GM18519 (cell line): ENCODE data around the gene TMEFF1.
A peak's percentile ranks its signal among the peaks of the same experiment; 100 is the strongest.
"Not testable (repeated sequence)": the region's sequence is repeated elsewhere in the genome, so short reads cannot be mapped to it uniquely, and the experiment has no call there.

Experiments used
- ATAC-seq: cut with Tn5 transposase; IDR thresholded peaks from one replicate; pipeline ENCODE4 v1.9.1; 2021; ENCODE audit warnings: mild to moderate bottlenecking, moderate library complexity; ENCODE audit not compliant: unreplicated experiment, low FRiP score

The TMEFF1 gene

DNA sequence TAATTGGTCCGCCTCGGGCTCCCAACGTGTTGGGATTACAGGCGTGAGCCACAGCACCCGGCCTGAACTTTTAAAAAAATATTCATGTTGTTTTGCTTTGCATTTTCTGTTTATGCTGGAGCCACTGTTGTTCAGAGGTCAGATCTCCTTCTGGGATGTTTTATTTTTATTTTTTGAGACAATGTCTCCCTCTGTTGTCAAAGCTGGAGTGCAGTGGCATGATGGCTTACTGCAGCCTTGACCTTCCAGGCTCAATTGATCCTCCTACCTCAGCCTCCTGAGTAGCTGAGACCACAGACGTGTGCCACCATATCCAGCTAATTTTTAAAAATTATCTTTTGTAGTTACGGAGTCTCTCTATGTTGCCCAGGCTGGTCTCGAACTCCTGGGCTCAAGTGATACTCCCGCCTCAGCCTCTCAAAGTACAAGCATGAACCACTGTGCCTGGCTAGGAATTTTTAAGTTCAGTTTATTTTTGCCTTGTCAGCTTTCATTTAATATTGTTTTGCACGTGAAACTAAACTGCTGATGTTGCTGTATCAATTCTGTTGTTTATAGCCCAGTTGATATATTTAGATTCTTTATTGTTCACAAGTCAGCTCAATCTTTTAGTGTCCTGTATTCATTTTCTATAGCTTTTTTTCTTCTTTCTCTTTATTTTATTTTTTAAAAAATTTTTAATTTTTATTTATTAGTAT, 13.7 kb downstream of the TMEFF1 start:
- no peak for ATAC-seq

GRCh38 chr9:100488177-100488576, 15.2 kb downstream of the TMEFF1 start:
- no peak for ATAC-seq

GRCh38 chr9:100489836-100490235, 16.9 kb downstream of the TMEFF1 start:
- no peak for ATAC-seq

- ATAC-seq = no peak
Measured at GRCh38 chr9:100492952-100493351, 20.0 kb downstream of the TMEFF1 start.

DNA sequence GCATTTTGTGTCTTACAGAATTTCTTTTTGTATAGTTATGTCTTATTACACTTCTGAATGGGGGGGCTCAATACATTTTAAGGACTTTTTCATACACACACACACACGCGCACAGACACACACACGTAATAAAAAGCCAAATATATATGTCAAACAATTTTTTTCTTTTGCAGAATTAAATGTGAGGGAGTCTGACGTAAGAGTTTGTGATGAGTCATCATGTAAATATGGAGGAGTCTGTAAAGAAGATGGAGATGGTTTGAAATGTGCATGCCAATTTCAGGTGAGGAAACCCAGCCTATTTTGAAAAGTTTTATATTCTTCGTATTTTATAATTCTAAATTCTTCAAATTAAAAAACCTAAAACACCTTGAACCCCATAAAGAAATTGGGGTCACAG, 25.6 kb downstream of the TMEFF1 start:
- ATAC-seq = no peak

DNA sequence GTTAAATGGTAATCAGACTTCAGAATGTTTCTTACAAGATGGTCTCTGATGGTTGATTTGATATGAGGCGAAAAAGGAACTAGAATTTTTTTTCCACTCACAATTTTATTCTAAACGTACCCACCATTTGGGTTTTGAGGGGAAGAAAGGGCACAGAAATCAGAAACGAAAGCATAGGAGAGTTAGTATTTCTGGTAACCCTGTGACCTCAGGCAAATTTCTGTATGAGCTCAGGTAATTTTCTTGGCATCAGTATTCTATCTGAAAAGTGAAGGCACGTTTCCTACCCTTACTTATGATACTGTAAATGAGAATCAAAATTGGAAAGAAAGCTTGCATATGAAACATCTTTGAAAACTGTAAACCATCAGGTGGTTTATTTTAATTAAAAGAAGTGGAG, 26.5 kb downstream of the TMEFF1 start:
- no peak for ATAC-seq

DNA sequence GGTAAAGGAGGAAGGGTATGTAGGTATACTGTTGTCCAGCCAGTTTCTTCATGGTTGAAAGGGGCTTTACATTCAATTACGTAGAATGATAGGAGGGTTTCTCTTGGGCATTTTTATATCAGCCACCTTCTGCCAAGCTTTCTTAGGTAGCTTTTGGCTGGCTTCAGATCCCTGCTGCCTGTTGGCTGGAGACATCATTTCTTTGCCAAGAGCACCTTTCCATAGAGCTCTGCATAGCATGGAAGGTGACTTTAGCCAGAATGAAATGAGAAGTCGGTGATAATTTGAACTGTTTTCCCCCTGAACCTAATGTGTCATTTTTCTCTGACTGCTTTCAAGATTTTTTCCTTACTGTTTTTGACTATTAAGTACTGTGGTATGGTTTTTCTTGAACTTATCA, 26.9 kb downstream of the TMEFF1 start:
- no peak for ATAC-seq

DNA sequence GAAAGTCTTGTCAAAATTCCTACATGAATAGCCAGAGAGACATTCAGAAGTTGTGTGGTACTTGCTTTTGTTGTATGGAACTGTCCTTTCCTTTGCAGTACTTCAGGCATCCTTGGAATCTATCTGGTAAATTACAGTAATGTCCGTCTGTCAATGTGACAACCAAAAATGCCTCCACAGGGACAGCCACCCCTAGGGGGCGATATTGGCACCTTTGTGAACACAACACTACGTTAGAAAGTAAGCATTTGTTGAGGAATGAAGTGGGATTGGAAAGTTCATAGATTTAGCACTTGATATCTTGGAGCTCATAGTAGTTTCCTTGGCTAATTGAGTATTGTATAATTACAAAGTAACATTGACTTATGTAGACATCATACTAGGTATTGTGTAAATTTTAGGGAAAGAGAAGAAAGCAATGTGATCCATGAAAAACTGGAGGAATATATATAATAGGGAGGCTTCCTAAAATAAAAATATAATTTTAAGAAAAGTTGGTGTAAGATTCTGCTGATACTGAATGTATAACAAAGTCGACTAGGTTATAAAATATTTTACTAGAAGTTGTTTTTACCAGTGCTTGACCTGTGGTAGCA, 32.7 kb downstream of the TMEFF1 start:
- ATAC-seq = peak; percentile 70

DNA sequence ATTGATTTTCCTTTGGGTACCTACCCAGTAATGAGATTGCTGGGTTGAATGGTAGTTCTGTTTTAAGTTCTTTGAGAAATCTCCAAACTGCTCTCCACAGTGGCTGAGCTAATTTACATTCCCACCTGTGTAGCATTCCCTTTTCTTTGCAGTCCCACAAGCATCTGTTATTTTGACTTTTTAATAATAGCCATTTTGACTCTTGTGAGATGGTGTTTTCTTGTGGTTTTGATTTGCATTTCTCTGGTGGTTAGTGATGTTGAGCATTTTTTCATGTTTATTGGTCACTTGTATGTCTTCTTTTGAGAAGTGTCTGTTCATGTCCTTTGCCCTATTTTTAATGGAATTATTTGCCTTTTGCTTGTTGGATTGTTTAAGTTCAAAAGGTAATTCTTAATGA, 34.4 kb downstream of the TMEFF1 start:
- ATAC-seq = not testable (repeated sequence)

DNA sequence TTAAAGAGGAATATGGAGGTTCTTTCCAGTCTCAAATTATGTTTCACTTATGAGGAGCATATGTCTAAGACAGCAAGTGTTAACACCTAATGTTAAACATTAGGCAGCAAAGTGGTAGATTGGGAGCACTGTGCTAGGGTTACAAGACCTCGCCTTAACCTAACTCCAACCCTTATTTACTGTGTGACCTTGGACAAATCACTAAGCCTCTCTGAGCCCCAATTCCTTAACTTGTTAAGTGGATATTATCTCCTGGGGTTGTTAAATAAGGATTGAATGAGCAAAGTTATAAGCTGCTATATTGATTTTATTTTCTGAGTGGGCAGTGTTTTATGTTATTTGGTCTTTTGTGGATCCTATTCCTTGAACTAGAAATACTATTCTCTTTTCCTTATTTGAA, 38.3 kb downstream of the TMEFF1 start:
- no peak for ATAC-seq

- ATAC-seq = no peak
Measured at GRCh38 chr9:100515578-100516494, 42.9 kb downstream of the TMEFF1 start.

DNA sequence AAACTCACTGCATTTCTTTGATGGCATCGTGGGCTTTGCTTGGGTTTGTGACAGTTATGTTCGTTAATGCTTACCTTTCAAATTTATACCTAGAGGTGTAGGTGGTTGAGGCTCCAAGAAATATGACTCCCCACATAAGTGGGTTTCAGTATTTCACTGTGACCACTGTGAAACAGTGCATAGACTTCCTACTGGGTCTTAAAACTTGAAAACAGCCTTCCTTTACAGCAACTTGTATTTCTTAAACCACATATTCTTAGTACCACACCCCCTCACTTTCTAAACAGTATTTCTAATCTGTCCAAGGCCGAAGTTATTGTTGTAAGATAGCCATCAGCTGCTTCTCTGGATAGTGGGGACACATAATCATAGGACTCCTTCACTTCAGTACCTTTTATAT, 48.3 kb downstream of the TMEFF1 start:
- ATAC-seq = no peak

DNA sequence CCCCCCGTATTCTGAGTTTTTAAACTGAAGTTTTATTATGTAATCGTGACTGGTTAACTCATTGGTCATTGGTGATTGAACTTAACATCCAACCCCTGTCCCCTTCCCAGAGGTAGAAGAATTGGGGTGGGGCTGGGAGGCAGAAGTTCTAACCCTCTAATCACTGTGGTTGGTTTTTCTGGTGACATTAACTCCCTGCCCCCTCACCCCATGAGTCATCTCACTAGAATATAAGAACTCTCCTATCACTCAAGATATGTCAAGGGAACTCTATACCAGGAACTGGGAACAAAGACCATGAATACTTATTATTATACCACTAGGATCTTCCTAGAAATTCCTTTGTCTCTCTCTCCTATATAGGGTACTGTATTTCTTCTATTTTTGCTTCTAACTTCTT, 52.6 kb downstream of the TMEFF1 start:
- no peak for ATAC-seq

- ATAC-seq = not testable (repeated sequence)
Measured at GRCh38 chr9:100527180-100527794, 54.3 kb downstream of the TMEFF1 start.

- no peak for ATAC-seq
Measured at GRCh38 chr9:100534401-100534800, 61.5 kb downstream of the TMEFF1 start.

- no peak for ATAC-seq
Measured at GRCh38 chr9:100540327-100540726, 67.4 kb downstream of the TMEFF1 start.

GRCh38 chr9:100549048-100549447, 76.1 kb downstream of the TMEFF1 start:
- ATAC-seq = no peak

- ATAC-seq = peak; percentile 11
Measured at GRCh38 chr9:100554935-100555401, 82.0 kb downstream of the TMEFF1 start.

GRCh38 chr9:100555471-100555870, 82.5 kb downstream of the TMEFF1 start:
- ATAC-seq = peak; percentile 83

DNA sequence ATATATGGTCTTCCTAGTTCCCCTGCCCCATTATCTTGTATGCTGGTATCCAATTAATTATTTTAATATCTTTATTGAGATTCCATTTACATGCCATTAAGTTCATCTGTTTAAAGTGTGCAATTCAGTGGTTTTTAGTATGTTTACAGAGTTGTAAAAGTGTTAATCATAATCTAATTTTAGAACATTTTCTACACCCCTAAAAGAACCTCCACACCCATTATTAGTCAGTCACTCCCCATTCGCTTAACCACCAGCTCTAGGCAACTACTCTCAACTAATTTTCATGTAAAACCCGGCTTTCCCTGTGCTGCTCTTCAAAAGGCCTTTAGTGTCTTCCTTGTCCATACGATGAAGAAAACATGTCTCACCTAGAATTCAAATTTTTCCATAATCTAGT, 84.1 kb downstream of the TMEFF1 start:
- no peak for ATAC-seq

GRCh38 chr9:100561256-100561655, 88.3 kb downstream of the TMEFF1 start:
- ATAC-seq = no peak
